CD4-positive, alpha-beta memory T cell (primary cell): ENCODE results near the gene TSGA10IP. TPM values are rescaled to one million over a fixed set of nuclear protein-coding genes. Genes with fewer than 3 reads are reported as not detected.

ENCODE experiments used
- CTCF ChIA-PET: fragments of 350-600 bp; sonication (Branson Sonifier 250); formaldehyde crosslinking; loops from one replicate; lab custom pipeline; 2021; ENCODE audit warnings: inconsistent platforms; ENCODE audit not compliant: partially characterized antibody; lab: Charles Lee
- POLR2A ChIA-PET: fragments of 350-600 bp; sonication (Branson Sonifier 250); formaldehyde crosslinking; loops from one replicate; lab custom pipeline; 2021; ENCODE audit not compliant: partially characterized antibody; lab: Charles Lee
- DNase-seq, 5 donors: peaks; one replicate each; pipeline versions ENCODE4 v3.0.0 to v3.0.0-alpha.2; 2020 to 2022; ENCODE audit warnings: mixed read lengths in 1 of 5
- H3K27ac ChIP-seq: one replicate; pipeline ENCODE4 v1.7.0; 2013; ENCODE audit warnings: low read depth, low read length
- H3K27me3 ChIP-seq: 2 replicates; pipeline ENCODE4 v1.7.0; 2013; ENCODE audit warnings: mild to moderate bottlenecking, low read length, moderate library complexity; ENCODE audit not compliant: insufficient read depth
- H3K36me3 ChIP-seq: 2 replicates; pipeline ENCODE4 v1.7.0; 2013; ENCODE audit warnings: mild to moderate bottlenecking, low read length, moderate library complexity; ENCODE audit not compliant: insufficient read depth
- H3K4me1 ChIP-seq: 2 replicates; pipeline ENCODE4 v1.7.0; 2013; ENCODE audit warnings: mild to moderate bottlenecking, low read length, moderate library complexity; ENCODE audit not compliant: insufficient read depth
- H3K4me3 ChIP-seq, 2 donors: one replicate each; pipeline ENCODE4 v1.7.0; 2013; ENCODE audit warnings: low read length in 2 of 2, mild to moderate bottlenecking in 1 of 2
- H3K9me3 ChIP-seq, 2 donors: one replicate each; pipeline ENCODE4 v1.7.0; 2013; ENCODE audit warnings: low read length in 2 of 2, control low read depth in 1 of 2; ENCODE audit not compliant: control insufficient read depth in 1 of 2
- H3K27ac Mint-ChIP-seq, 7 donors: one replicate each; pipeline ENCODE4 v1.8.0; 2020 to 2021; ENCODE audit warnings: mixed read lengths in 7 of 7, mild to moderate bottlenecking in 6 of 7, inconsistent platforms in 3 of 7, moderate library complexity in 3 of 7
- H3K27me3 Mint-ChIP-seq, 2 donors: one replicate each; pipeline ENCODE4 v1.8.0; 2020 to 2021; ENCODE audit warnings: mixed read lengths in 2 of 2
- H3K36me3 Mint-ChIP-seq, 2 donors: one replicate each; pipeline ENCODE4 v1.8.0; 2020 to 2021; ENCODE audit warnings: mixed read lengths in 2 of 2, inconsistent platforms in 1 of 2, mild to moderate bottlenecking in 1 of 2
- H3K4me1 Mint-ChIP-seq, 4 donors: one replicate each; pipeline ENCODE4 v1.8.0; 2020 to 2021; ENCODE audit warnings: mixed read lengths in 4 of 4, mild to moderate bottlenecking in 1 of 4
- H3K4me3 Mint-ChIP-seq, 8 donors: one replicate each; pipeline ENCODE4 v1.8.0; 2020 to 2021; ENCODE audit warnings: mixed read lengths in 8 of 8, mild to moderate bottlenecking in 7 of 8, moderate library complexity in 6 of 8, inconsistent platforms in 3 of 8
- H3K9me3 Mint-ChIP-seq, 8 donors: one replicate each; pipeline ENCODE4 v1.8.0; 2020 to 2021; ENCODE audit warnings: mixed read lengths in 8 of 8, mild to moderate bottlenecking in 5 of 8, inconsistent platforms in 3 of 8, moderate library complexity in 1 of 8
- intact Hi-C: fragments of 100-400 bp; cut with micrococcal nuclease; formaldehyde crosslinking; loops from one replicate; pipeline ENCODE4 v1.15.1; 2023
- polyA plus RNA-seq, 2 donors: library from polyadenylated mRNA; unstranded; fragments of 300-500 nt; fragmentation: Illumina TruSeq; gene quantifications; one replicate each; pipeline ENCODE4 v1.2.3, GENCODE V29; 2021
- total RNA-seq, 2 experiments: library from RNA; stranded (reverse); gene quantifications; one replicate each; pipeline ENCODE4 v1.2.3, GENCODE V29; 2021

Gene TSGA10IP
- total and polyA plus RNA-seq, 4 experiments from 2014 or later, result not detected

DNA sequence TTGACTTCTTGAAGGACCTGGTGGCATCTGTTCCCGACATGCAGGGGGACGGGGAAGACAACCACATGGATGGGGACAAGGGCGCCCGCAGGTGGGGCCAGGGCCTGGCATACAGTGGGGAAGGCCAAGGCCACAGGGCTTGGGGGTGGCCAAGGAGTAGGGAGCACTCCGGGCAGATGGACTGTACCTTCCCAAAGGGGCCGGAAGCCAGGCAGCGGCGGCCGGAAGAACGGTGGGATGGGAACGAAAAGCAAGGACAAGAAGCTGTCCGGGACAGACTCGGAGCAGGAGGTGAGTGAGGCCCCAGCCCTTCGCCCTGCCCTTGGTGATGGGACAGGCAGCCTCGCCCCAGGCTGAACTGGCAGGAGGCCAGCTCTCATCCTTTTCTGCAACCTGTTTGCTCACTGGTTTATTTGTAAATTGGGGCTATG is 24.9 kb upstream of the TSGA10IP start:
- Histone ChIP-seq H3K4me1 (peaks cover 52% of the 10 kb centered on the region), H3K27ac (peak overlapping the region; percentile 83), H3K36me3 (peaks cover 12% of the 10 kb centered on the region), H3K9me3 (no peaks in the 10 kb centered on the region), H3K27me3 (no peaks in the 10 kb centered on the region), H3K4me3 (peak overlapping the region; percentile 76 to 89)
- ChIA-PET CTCF (interaction anchor here (2.5 to 3.5 kb wide), 2 partner anchors 32 to 36 kb away, joined by 9 to 18 read pairs; partner anchors contain the start of gene FIBP), POLR2A (interaction anchor here (1.0 to 14.1 kb wide), 9 partner anchors 8 to 61 kb away, joined by 3 to 320 read pairs (median 20); partner anchors contain the start of genes CCDC85B, CFL1, FIBP and FOSL1)
- Mint-ChIP-seq H3K27ac (peak overlapping the region in 5 of 7 donors; percentile 60 to 94 (median 93)), H3K27me3 (no peaks in the 10 kb centered on the region), H3K4me1 (peaks cover 13 to 53% (median 30%) of the 10 kb centered on the region in 4 donors), H3K4me3 (peak overlapping the region; percentile 88 to 95 (median 92)), H3K36me3 (peaks cover 15 to 31% of the 10 kb centered on the region in 2 donors), H3K9me3 (peaks cover 0 to 4% (median 0%) of the 10 kb centered on the region in 8 donors)
- intact Hi-C loops, result no loop called here
- no peak for DNase-seq

DNA sequence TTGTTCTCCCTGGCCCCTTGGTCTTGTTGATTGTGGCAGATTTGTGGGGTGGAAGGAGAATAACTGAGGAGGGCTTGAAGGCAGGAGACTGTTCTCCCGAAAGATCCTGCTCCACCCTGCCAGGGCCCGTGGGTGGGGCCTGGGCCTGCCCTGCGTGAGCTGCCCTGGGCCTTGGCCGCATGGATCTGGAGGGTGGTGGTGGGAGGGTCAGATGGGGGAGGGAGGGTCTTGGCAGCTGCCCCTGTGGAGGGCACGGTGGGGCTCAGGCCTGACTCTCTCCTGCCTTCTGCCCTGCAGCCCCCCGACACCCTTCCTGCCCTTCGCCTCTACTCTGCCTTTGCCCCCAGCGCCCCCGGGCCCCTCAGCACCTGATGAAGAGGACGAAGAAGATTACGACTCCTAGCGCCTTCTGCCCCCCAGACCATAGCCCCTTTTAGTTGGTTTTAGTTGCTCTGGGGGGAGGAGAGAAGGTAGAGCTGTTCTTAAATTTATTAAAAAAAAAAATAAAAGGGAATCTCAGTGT is 24.2 kb upstream of the TSGA10IP start:
- Histone ChIP-seq H3K4me3 (peak overlapping the region in 1 of 2 donors; percentile 89), H3K27me3 (no peaks in the 10 kb centered on the region), H3K27ac (peak overlapping the region; percentile 83), H3K9me3 (no peaks in the 10 kb centered on the region), H3K36me3 (peaks cover 12% of the 10 kb centered on the region), H3K4me1 (peaks cover 48% of the 10 kb centered on the region)
- DNase-seq, result no peak
- intact Hi-C loops, result no loop called here
- peaks cover 0 to 4% (median 0%) of the 10 kb centered on the region in 8 donors for H3K9me3 Mint-ChIP-seq
- peak overlapping the region in 1 of 7 donors; percentile 56 for H3K27ac Mint-ChIP-seq
- peaks cover 12 to 47% (median 31%) of the 10 kb centered on the region in 4 donors for H3K4me1 Mint-ChIP-seq
- ChIA-PET POLR2A (interaction anchor here (2.5 to 14.1 kb wide), 6 partner anchors 8 to 61 kb away, joined by 7 to 320 read pairs (median 38); partner anchors contain the start of genes CCDC85B, CFL1, FIBP and FOSL1), CTCF (interaction anchor here (0.7 to 3.5 kb wide), 3 partner anchors 12 to 36 kb away, joined by 3 to 18 read pairs (median 9); partner anchors contain the start of gene FIBP)
- H3K36me3 Mint-ChIP-seq, result peaks cover 15 to 31% of the 10 kb centered on the region in 2 donors
- H3K4me3 Mint-ChIP-seq, result peak overlapping the region; percentile 68 to 95 (median 92)
- no peaks in the 10 kb centered on the region for H3K27me3 Mint-ChIP-seq

DNA sequence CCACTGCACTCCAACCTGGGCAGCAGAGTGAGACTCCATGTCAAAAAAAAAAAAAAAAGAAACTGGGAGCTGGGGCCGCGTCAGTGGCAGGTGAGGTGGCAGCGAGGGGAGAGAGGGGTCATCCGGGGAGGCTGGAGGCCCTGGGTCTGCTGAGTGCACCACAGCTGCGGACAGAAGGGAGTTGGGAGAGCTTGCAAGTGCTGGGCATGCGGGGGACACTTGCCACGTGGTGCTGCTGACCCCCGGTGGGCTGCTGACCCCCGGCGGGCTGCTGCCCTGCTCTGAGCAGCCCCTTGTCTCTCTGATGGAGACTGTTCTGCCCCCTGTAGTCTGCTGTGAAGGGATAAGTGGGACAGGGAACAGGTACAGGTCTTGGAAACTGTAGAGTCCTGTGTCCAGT is 23.4 kb upstream of the TSGA10IP start:
- peak overlapping the region in 4 of 7 donors; percentile 0 to 48 (median 30) for H3K27ac Mint-ChIP-seq
- Histone ChIP-seq H3K36me3 (peaks cover 12% of the 10 kb centered on the region), H3K4me1 (peaks cover 40% of the 10 kb centered on the region), H3K9me3 (no peaks in the 10 kb centered on the region), H3K27me3 (no peaks in the 10 kb centered on the region), H3K4me3 (no peak overlapping the region), H3K27ac (no peak overlapping the region)
- no peak for DNase-seq
- ChIA-PET POLR2A (interaction anchor here (0.7 to 14.1 kb wide), 6 partner anchors 22 to 346 kb away, joined by 3 to 320 read pairs (median 23); partner anchors contain the start of genes CCDC85B, CFL1, EHBP1L1 and FIBP), CTCF (interaction anchor here (0.7 to 3.5 kb wide), 3 partner anchors 11 to 37 kb away, joined by 3 to 18 read pairs (median 9); partner anchors contain the start of gene FIBP)
- H3K36me3 Mint-ChIP-seq, result peaks cover 15 to 28% of the 10 kb centered on the region in 2 donors
- no peaks in the 10 kb centered on the region for H3K27me3 Mint-ChIP-seq
- H3K9me3 Mint-ChIP-seq, result peaks cover 0 to 4% (median 0%) of the 10 kb centered on the region in 8 donors
- H3K4me3 Mint-ChIP-seq, result peak overlapping the region in 5 of 8 donors; percentile 9 to 56 (median 46)
- intact Hi-C loops, result no loop called here
- H3K4me1 Mint-ChIP-seq, result peaks cover 9 to 42% (median 25%) of the 10 kb centered on the region in 4 donors

DNA sequence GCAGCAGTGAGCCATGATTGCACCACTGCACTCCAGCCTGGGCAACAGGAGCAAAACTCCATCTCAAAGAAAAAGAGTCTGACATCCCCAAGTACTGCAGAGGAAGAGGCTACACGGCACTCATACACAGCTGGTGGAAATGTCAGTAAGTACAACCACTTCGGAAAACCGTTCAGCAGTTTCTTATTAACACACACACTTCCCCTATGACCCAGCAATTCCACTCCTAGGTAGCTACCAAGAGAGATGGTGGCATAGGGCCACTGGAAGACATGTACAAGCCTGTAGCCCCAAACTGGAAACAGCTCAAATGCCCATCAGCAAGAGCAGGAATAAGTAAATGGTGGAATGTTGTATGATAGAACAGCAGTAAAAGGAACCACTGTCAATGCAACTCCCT is 22.7 kb upstream of the TSGA10IP start:
- peaks cover 0 to 4% (median 0%) of the 10 kb centered on the region in 8 donors for H3K9me3 Mint-ChIP-seq
- H3K27ac ChIP-seq, result no peak overlapping the region
- H3K4me3 Mint-ChIP-seq, result peak overlapping the region in 7 of 8 donors; percentile 9 to 54 (median 24)
- H3K9me3 ChIP-seq, result no peaks in the 10 kb centered on the region
- no peak for DNase-seq
- no peaks in the 10 kb centered on the region for H3K27me3 Mint-ChIP-seq
- peaks cover 12% of the 10 kb centered on the region for H3K36me3 ChIP-seq
- no peak overlapping the region for H3K4me3 ChIP-seq
- ChIA-PET POLR2A (interaction anchor here (0.7 to 14.1 kb wide), 4 partner anchors 22 to 347 kb away, joined by 3 to 320 read pairs (median 6); partner anchors contain the start of genes CCDC85B, EHBP1L1, FIBP and FOSL1), CTCF (interaction anchor here (1.0 to 3.5 kb wide), 3 partner anchors 34 to 63 kb away, joined by 4 to 18 read pairs (median 6); partner anchors contain the start of genes FIBP and MUS81)
- peak overlapping the region in 4 of 7 donors; percentile 11 to 56 (median 30) for H3K27ac Mint-ChIP-seq
- no peaks in the 10 kb centered on the region for H3K27me3 ChIP-seq
- peaks cover 9 to 42% (median 26%) of the 10 kb centered on the region in 4 donors for H3K4me1 Mint-ChIP-seq
- H3K36me3 Mint-ChIP-seq, result peaks cover 15 to 28% of the 10 kb centered on the region in 2 donors
- peaks cover 40% of the 10 kb centered on the region for H3K4me1 ChIP-seq
- intact Hi-C loops, result no loop called here

DNA sequence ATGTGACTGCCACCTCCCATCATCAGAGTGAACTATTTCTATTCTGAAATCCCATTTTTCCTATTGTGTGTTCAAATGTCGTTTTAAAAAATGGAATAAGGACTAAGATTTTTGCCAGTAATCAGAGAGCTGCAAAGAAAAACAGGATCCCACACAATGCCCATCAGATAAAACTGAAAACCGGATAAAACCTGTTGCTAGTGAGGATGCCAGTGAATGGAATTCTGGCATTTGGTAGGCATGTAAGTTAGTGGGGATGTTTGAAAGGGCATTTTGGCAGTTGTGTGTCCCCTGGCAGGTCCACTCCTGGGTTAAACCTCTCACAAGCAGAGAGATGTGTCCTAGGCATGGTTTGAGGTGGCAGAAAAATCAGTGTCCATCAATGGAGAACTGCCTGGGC is 19.9 kb upstream of the TSGA10IP start:
- no peak overlapping the region for H3K4me3 ChIP-seq
- H3K27ac ChIP-seq, result no peak overlapping the region
- H3K9me3 ChIP-seq, result no peaks in the 10 kb centered on the region
- no peaks in the 10 kb centered on the region for H3K27me3 ChIP-seq
- peaks cover 15% of the 10 kb centered on the region in 2 donors for H3K36me3 Mint-ChIP-seq
- H3K27me3 Mint-ChIP-seq, result no peaks in the 10 kb centered on the region
- H3K27ac Mint-ChIP-seq, result peak overlapping the region in 3 of 7 donors; percentile 13 to 57 (median 31)
- intact Hi-C loops, result no loop called here
- peaks cover 0 to 4% (median 0%) of the 10 kb centered on the region in 8 donors for H3K9me3 Mint-ChIP-seq
- POLR2A ChIA-PET, result interaction anchor here (0.9 to 14.1 kb wide), 2 partner anchors 24 to 36 kb away, joined by 3 to 320 read pairs; partner anchors contain the start of genes CCDC85B and FIBP
- no peak overlapping the region for H3K4me3 Mint-ChIP-seq
- H3K4me1 ChIP-seq, result peaks cover 45% of the 10 kb centered on the region
- CTCF ChIA-PET, result no interaction called here
- H3K4me1 Mint-ChIP-seq, result peaks cover 21 to 44% (median 31%) of the 10 kb centered on the region in 4 donors
- DNase-seq, result no peak
- peaks cover 12% of the 10 kb centered on the region for H3K36me3 ChIP-seq

DNA sequence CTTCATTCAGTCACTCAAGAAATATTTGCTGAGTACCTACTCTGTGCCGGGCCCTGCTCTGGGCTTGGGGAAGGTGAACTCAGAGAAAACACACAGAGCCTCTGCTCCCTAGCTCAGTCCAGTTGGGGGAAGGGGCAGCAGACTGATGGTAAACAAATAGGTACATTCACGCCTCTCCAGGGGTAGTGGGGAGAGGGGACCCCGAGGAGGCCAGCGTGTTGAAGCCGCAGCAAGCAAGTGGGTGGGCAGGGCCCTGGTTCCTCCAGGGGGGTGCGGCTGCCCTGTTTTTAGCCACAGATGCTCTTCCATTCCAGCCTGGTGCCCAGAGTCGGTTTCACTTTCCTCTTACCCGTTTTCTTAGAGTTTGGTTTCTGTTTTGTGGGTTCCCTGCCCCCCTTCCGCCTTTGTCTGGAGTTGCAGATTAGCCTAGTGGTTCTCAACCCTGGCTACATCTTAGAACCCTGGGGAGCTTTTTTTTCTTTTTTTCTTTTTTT is 17.3 kb upstream of the TSGA10IP start:
- H3K4me1 ChIP-seq, result peaks cover 24% of the 10 kb centered on the region
- Mint-ChIP-seq H3K36me3 (peaks cover 4 to 5% of the 10 kb centered on the region in 2 donors), H3K27ac (peak overlapping the region; percentile 84 to 98 (median 95)), H3K9me3 (no peaks in the 10 kb centered on the region), H3K4me3 (peak overlapping the region; percentile 73 to 90 (median 82)), H3K4me1 (peaks cover 18 to 34% (median 25%) of the 10 kb centered on the region in 4 donors), H3K27me3 (no peaks in the 10 kb centered on the region)
- peaks cover 1% of the 10 kb centered on the region for H3K36me3 ChIP-seq
- intact Hi-C loops, result loop anchor here (1.0 to 2.0 kb wide), 5 partner anchors 9 to 75 kb away; partner anchors contain the start of genes BANF1, C11orf68, CCDC85B and DRAP1
- no peaks in the 10 kb centered on the region for H3K9me3 ChIP-seq
- CTCF ChIA-PET, result interaction anchor here (0.9 to 2.9 kb wide), 7 partner anchors 31 to 95 kb away, joined by 3 to 21 read pairs (median 7); partner anchors contain the start of genes CCDC85B and FIBP
- DNase-seq, result peak; percentile 77 to 91 (median 79)
- no peaks in the 10 kb centered on the region for H3K27me3 ChIP-seq
- peak overlapping the region; percentile 72 for H3K27ac ChIP-seq
- POLR2A ChIA-PET, result interaction anchor here (0.6 to 14.1 kb wide), 14 partner anchors 9 to 334 kb away, joined by 3 to 320 read pairs (median 5); partner anchors contain the start of genes BANF1, C11orf68, CCDC85B and DRAP1
- H3K4me3 ChIP-seq, result peak overlapping the region; percentile 30 to 66
